A549 (cell line): ENCODE results near the gene UBAP2. TPM values are rescaled to one million over a fixed set of nuclear protein-coding genes. Genes with fewer than 3 reads are reported as not detected.

Experiments used
- ATAC-seq, 2 experiments: fragments of 200-7000 bp in 1 of 2; fragments of >200 bp in 1 of 2; cut with Nextera tagmentation in 1 of 2; cut with Tn5 transposase in 1 of 2; 3 replicates each; pipeline versions ENCODE4 v1.8.0 to v1.9.1; 2018 to 2020; ENCODE audit warnings: mild to moderate bottlenecking in 1 of 2, moderate library complexity in 1 of 2
- CTCF ChIA-PET: fragments of 300-600 bp; sonication (Branson Sonifier 250); formaldehyde crosslinking; extraction: SDS; loops from one replicate; lab custom pipeline; 2021; ENCODE audit warnings: antibody characterized with exemption, inconsistent platforms; lab: Yijun Ruan, JAX
- POLR2A ChIA-PET: fragments of 350-600 bp; formaldehyde crosslinking; extraction: SDS; loops from one replicate; lab custom pipeline; 2021; ENCODE audit warnings: antibody characterized with exemption, inconsistent platforms; lab: Yijun Ruan, JAX
- DNase-seq, 2 experiments: peaks; one replicate each; pipeline versions ENCODE4 v3.0.0 to v3.0.0-alpha.2; 2011 to 2016; ENCODE audit warnings: low read depth in 1 of 2, low spot score in 1 of 2
- FAIRE-seq: peaks from 2 replicates; lab custom pipeline; 2011; peaks lifted over from hg19 to GRCh38; lab: Jason Lieb, UNC
- H3K27ac ChIP-seq, 2 experiments: fragments of >200 bp; sonication (Bioruptor Twin); formaldehyde crosslinking; 3 replicates each; pipeline ENCODE4 v1.5.1; 2016 to 2017
- H3K4me1 ChIP-seq: fragments of >200 bp; sonication (Bioruptor Twin); formaldehyde crosslinking; 3 replicates; pipeline ENCODE4 v1.6.1; 2016
- H3K4me2 ChIP-seq: fragments of >200 bp; sonication (Bioruptor Twin); formaldehyde crosslinking; 3 replicates; pipeline ENCODE4 v1.6.1; 2016
- H3K4me3 ChIP-seq: fragments of >200 bp; sonication (Bioruptor Twin); formaldehyde crosslinking; 3 replicates; pipeline ENCODE4 v1.5.1; 2016
- H3K9me3 ChIP-seq: fragments of >200 bp; sonication (Bioruptor Twin); formaldehyde crosslinking; 3 replicates; pipeline ENCODE4 v1.6.1; 2016
- CBX2 ChIP-seq: fragments of 200-600 bp; sonication (generic); IDR thresholded peaks from 2 replicates; pipeline ENCODE4 v1.6.1; 2016; ENCODE audit warnings: low read depth, mild to moderate bottlenecking, borderline replicate concordance
- EHF ChIP-seq: fragments of 250-450 bp; sonication (Bioruptor Pico); IDR thresholded peaks from 2 replicates; pipeline ENCODE4 v1.5.0; 2020; ENCODE audit warnings: mild to moderate bottlenecking
- EP300 ChIP-seq, 2 experiments: fragments of >200 bp; sonication (Bioruptor Twin); formaldehyde crosslinking; IDR thresholded peaks; 2 replicates in 1 of 2; 3 replicates in 1 of 2; pipeline ENCODE4 v1.6.1; 2016 to 2017
- ESRRA ChIP-seq: fragments of 150-350 bp; IDR thresholded peaks from 2 replicates; pipeline ENCODE4 v1.6.1; 2014; ENCODE audit warnings: mild to moderate bottlenecking, low read length, borderline replicate concordance
- FOSL2 ChIP-seq, 2 experiments: fragments of 450-650 bp in 1 of 2; fragments of >200 bp in 1 of 2; sonication (Bioruptor Twin) in 1 of 2; formaldehyde crosslinking; IDR thresholded peaks; 2 replicates each; pipeline versions ENCODE4 v1.5.0 to v1.6.1; 2016 to 2020; ENCODE audit warnings: mild to moderate bottlenecking in 1 of 2, moderate library complexity in 1 of 2
- FOXS1 ChIP-seq: fragments of 250-450 bp; sonication (Bioruptor Pico); IDR thresholded peaks from 2 replicates; pipeline ENCODE4 v1.5.0; 2020; ENCODE audit warnings: mild to moderate bottlenecking, moderate library complexity
- HDAC2 ChIP-seq: fragments of 200-600 bp; sonication (generic); IDR thresholded peaks from 2 replicates; pipeline ENCODE4 v1.6.1; 2016
- HEYL ChIP-seq: fragments of 250-450 bp; sonication (Bioruptor Pico); IDR thresholded peaks from 2 replicates; pipeline ENCODE4 v1.8.0; 2021; ENCODE audit warnings: mild to moderate bottlenecking, moderate library complexity
- HOXB5 ChIP-seq: fragments of 250-450 bp; sonication (Bioruptor Pico); IDR thresholded peaks from 2 replicates; pipeline ENCODE4 v1.5.0; 2020; ENCODE audit warnings: mild to moderate bottlenecking, moderate library complexity
- MAZ ChIP-seq: fragments of 150-350 bp; IDR thresholded peaks from 2 replicates; pipeline ENCODE4 v1.6.1; 2014; ENCODE audit warnings: antibody characterized with exemption, low read depth, low read length, borderline replicate concordance
- NFE2L2 ChIP-seq: fragments of 150-350 bp; conservative IDR thresholded peaks from 2 replicates; pipeline ENCODE4 v1.6.1; 2014; ENCODE audit warnings: low read length
- PHF8 ChIP-seq: fragments of 200-600 bp; sonication (generic); IDR thresholded peaks from 2 replicates; pipeline ENCODE4 v1.6.1; 2016; ENCODE audit warnings: low read depth, mild to moderate bottlenecking, antibody characterized with exemption, moderate library complexity, borderline replicate concordance
- RAD21 ChIP-seq, 2 experiments: fragments of >200 bp in 1 of 2; sonication (Bioruptor Twin) in 1 of 2; formaldehyde crosslinking in 1 of 2; IDR thresholded peaks in 1 of 2; conservative IDR thresholded peaks in 1 of 2; 2 replicates in 1 of 2; 3 replicates in 1 of 2; pipeline ENCODE4 v1.6.1; 2012 to 2018; ENCODE audit warnings: inconsistent platforms in 1 of 2
- RNF2 ChIP-seq: fragments of 200-600 bp; sonication (generic); IDR thresholded peaks from 2 replicates; pipeline ENCODE4 v1.6.1; 2016; ENCODE audit warnings: low read depth, mild to moderate bottlenecking, antibody characterized with exemption, moderate library complexity, borderline replicate concordance
- SMC3 ChIP-seq: fragments of >200 bp; sonication (Bioruptor Twin); formaldehyde crosslinking; IDR thresholded peaks from 3 replicates; pipeline ENCODE4 v1.6.1; 2018; ENCODE audit warnings: inconsistent platforms
- SREBF2 ChIP-seq: fragments of 450-650 bp; IDR thresholded peaks from 2 replicates; pipeline ENCODE4 v1.6.1; 2014; ENCODE audit warnings: mild to moderate bottlenecking, moderate library complexity
- ZC3H11A ChIP-seq: fragments of 450-650 bp; IDR thresholded peaks from 2 replicates; pipeline ENCODE4 v1.6.1; 2014; ENCODE audit warnings: antibody characterized with exemption, mild to moderate bottlenecking
- WGBS: methylation state at CpG from one replicate; pipeline ENCODE4 v1.1.6; 2017; ENCODE audit errors: missing lambda C conversion rate; 5-methylcytosine and 5-hydroxymethylcytosine counted together
- polyA plus RNA-seq, 4 experiments: library from polyadenylated mRNA; depleted of rRNA in 3 of 4; stranded (reverse); fragments of >200 nt; fragmentation: RNase III in 1 of 4; extraction: RNeasy Plus Mini Kit Qiagen cat#74134 plus additional on column Dnase treatment in 1 of 4; gene quantifications; 2 replicates in 3 of 4; 3 replicates in 1 of 4; pipeline ENCODE4 v1.2.3, GENCODE V29; 2011 to 2017
- TF ChIP-seq, protein P1 (sequence below): fragments of 450-650 bp; IDR thresholded peaks from 2 replicates; pipeline ENCODE4 v1.6.1; 2014; ENCODE audit warnings: antibody characterized with exemption
- TF ChIP-seq, protein P2 (sequence below): IDR thresholded peaks from 2 replicates; pipeline ENCODE4 v1.6.1; 2012
- TF ChIP-seq, protein P3 (sequence below): fragments of 250-450 bp; sonication (Bioruptor Pico); IDR thresholded peaks from 2 replicates; pipeline ENCODE4 v1.5.0; 2021; ENCODE audit warnings: mild to moderate bottlenecking, moderate library complexity, borderline replicate concordance
- TF ChIP-seq, protein P4 (sequence below): IDR thresholded peaks from 2 replicates; pipeline ENCODE4 v1.6.1; 2012
- TF ChIP-seq, protein P5 (sequence below): fragments of >200 bp; sonication (Bioruptor Twin); formaldehyde crosslinking; IDR thresholded peaks from 2 replicates; pipeline ENCODE4 v1.6.1; 2016
- TF ChIP-seq, protein P6 (sequence below): fragments of 200-600 bp; sonication (generic); IDR thresholded peaks from 2 replicates; pipeline ENCODE4 v1.6.1; 2016; ENCODE audit warnings: antibody characterized with exemption, mild to moderate bottlenecking, moderate library complexity

The UBAP2 gene
- polyA plus RNA-seq, 2 of the 4 experiments (the other 2 are of a cell fraction), result 25.0 to 29.5 TPM

DNA sequence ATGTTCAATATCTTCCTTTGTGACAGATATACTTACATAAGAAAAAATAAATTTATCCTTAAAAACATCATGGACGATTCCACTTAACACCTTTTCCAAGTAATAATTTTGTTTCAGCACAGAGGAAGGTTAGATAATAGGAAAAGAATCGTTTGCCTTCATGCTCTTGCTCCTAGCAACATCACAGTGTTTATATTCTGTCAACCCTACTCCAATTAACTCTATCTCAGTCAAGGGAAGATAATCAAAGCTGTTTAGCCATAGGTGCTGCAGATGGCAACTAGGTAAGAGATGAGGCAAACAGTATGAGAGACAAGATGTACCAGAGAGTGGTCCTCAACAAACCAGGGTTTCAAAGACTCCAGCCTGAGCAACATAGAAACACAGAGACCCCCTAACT, 55.6 kb downstream of the UBAP2 start:
- CTCF ChIA-PET, result interaction anchor here (0.6 to 1.0 kb wide), 3 partner anchors 81 to 159 kb away, joined by 3 to 5 read pairs (median 3); no protein-coding TSS in a partner anchor

DNA sequence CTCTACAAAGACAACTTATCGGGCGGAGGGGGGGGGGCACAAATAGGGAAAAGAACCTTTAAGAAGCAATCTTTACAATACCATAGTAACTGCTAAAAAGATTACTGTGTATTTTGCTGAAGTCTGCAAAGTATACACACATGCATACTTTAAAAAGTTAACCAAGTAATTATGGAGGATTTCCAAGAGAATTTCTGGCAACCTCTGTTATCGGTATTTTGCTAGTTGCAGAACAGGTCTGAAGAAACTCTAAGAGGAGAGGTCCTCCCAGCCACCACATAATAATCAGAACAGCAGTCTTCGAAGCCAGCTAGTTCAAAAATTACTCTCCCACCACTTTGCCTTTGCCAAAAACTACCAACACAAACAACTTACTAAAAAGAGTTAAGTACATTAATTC, 56.1 kb downstream of the UBAP2 start:
- TF ChIP-seq NFE2L2, result no peak
- TF ChIP-seq RAD21 (conservative IDR thresholded peaks at IDR 0.05 in 1 of 2, IDR thresholded peaks at IDR 0.05 in 1 of 2), result no peak
- no peak for TF ChIP-seq ZC3H11A
- TF ChIP-seq HDAC2, result no peak
- TF ChIP-seq CBX2, result no peak
- TF ChIP-seq, protein P1, sequence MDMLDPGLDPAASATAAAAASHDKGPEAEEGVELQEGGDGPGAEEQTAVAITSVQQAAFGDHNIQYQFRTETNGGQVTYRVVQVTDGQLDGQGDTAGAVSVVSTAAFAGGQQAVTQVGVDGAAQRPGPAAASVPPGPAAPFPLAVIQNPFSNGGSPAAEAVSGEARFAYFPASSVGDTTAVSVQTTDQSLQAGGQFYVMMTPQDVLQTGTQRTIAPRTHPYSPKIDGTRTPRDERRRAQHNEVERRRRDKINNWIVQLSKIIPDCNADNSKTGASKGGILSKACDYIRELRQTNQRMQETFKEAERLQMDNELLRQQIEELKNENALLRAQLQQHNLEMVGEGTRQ, result no peak
- no peak for TF ChIP-seq MAZ
- TF ChIP-seq RNF2, result no peak
- no peak for TF ChIP-seq SMC3
- TF ChIP-seq, protein P2, sequence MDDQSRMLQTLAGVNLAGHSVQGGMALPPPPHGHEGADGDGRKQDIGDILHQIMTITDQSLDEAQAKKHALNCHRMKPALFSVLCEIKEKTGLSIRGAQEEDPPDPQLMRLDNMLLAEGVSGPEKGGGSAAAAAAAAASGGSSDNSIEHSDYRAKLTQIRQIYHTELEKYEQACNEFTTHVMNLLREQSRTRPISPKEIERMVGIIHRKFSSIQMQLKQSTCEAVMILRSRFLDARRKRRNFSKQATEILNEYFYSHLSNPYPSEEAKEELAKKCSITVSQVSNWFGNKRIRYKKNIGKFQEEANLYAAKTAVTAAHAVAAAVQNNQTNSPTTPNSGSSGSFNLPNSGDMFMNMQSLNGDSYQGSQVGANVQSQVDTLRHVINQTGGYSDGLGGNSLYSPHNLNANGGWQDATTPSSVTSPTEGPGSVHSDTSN, result no peak
- TF ChIP-seq HOXB5 (CRISPR knock-in tag), result no peak
- TF ChIP-seq, protein P3, sequence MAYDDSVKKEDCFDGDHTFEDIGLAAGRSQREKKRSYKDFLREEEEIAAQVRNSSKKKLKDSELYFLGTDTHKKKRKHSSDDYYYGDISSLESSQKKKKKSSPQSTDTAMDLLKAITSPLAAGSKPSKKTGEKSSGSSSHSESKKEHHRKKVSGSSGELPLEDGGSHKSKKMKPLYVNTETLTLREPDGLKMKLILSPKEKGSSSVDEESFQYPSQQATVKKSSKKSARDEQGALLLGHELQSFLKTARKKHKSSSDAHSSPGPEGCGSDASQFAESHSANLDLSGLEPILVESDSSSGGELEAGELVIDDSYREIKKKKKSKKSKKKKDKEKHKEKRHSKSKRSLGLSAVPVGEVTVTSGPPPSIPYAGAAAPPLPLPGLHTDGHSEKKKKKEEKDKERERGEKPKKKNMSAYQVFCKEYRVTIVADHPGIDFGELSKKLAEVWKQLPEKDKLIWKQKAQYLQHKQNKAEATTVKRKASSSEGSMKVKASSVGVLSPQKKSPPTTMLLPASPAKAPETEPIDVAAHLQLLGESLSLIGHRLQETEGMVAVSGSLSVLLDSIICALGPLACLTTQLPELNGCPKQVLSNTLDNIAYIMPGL (CRISPR knock-in tag), result no peak
- TF ChIP-seq PHF8, result no peak
- no peak for TF ChIP-seq FOSL2 (IDR thresholded peaks at IDR 0.05)
- no peak for TF ChIP-seq FOSL2 (CRISPR knock-in tag; IDR thresholded peaks at IDR 0.05)
- TF ChIP-seq, all 56 proteins: peak for 0
- ATAC-seq, result no peak
- Histone ChIP-seq H3K27ac (no peak overlapping the region), H3K4me3 (no peak overlapping the region), H3K4me1 (peaks cover 9% of the 10 kb centered on the region; the same call in 2 of the 3 replicates), H3K4me2 (no peak overlapping the region), H3K9me3 (no peaks in the 10 kb centered on the region)
- WGBS, result 93% methylated on average over 3 of the region's 4 CpGs
- no peak for DNase-seq
- ChIA-PET CTCF (interaction anchor here (1.0 kb wide), 1 partner anchor 82 kb away, joined by 5 read pairs; no protein-coding TSS in a partner anchor), POLR2A (no interaction called here)
- no peak for FAIRE-seq

More for the DNA sequence above, 55.6 kb downstream of the UBAP2 start:
- WGBS, result 70% methylated on average over 2 of the region's 2 CpGs
- no peak for TF ChIP-seq EP300 (IDR thresholded peaks at IDR 0.05)
- TF ChIP-seq, protein P4, sequence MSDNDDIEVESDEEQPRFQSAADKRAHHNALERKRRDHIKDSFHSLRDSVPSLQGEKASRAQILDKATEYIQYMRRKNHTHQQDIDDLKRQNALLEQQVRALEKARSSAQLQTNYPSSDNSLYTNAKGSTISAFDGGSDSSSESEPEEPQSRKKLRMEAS, result no peak
- TF ChIP-seq, protein P5, sequence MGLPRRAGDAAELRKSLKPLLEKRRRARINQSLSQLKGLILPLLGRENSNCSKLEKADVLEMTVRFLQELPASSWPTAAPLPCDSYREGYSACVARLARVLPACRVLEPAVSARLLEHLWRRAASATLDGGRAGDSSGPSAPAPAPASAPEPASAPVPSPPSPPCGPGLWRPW, result no peak
- TF ChIP-seq FOXS1, result no peak
- no peak for TF ChIP-seq SREBF2
- TF ChIP-seq, protein P6, sequence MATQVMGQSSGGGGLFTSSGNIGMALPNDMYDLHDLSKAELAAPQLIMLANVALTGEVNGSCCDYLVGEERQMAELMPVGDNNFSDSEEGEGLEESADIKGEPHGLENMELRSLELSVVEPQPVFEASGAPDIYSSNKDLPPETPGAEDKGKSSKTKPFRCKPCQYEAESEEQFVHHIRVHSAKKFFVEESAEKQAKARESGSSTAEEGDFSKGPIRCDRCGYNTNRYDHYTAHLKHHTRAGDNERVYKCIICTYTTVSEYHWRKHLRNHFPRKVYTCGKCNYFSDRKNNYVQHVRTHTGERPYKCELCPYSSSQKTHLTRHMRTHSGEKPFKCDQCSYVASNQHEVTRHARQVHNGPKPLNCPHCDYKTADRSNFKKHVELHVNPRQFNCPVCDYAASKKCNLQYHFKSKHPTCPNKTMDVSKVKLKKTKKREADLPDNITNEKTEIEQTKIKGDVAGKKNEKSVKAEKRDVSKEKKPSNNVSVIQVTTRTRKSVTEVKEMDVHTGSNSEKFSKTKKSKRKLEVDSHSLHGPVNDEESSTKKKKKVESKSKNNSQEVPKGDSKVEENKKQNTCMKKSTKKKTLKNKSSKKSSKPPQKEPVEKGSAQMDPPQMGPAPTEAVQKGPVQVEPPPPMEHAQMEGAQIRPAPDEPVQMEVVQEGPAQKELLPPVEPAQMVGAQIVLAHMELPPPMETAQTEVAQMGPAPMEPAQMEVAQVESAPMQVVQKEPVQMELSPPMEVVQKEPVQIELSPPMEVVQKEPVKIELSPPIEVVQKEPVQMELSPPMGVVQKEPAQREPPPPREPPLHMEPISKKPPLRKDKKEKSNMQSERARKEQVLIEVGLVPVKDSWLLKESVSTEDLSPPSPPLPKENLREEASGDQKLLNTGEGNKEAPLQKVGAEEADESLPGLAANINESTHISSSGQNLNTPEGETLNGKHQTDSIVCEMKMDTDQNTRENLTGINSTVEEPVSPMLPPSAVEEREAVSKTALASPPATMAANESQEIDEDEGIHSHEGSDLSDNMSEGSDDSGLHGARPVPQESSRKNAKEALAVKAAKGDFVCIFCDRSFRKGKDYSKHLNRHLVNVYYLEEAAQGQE, result no peak
- TF ChIP-seq, protein P3 (CRISPR knock-in tag), result no peak
- no peak for TF ChIP-seq EHF
- TF ChIP-seq HEYL (CRISPR knock-in tag), result no peak
- no peak for TF ChIP-seq ESRRA
- TF ChIP-seq, all 56 proteins: peak for 0
- Histone ChIP-seq H3K27ac (no peak overlapping the region), H3K4me3 (no peak overlapping the region), H3K4me1 (peaks cover 8% of the 10 kb centered on the region; the same call in 2 of the 3 replicates), H3K9me3 (no peaks in the 10 kb centered on the region), H3K4me2 (no peak overlapping the region)
- FAIRE-seq (no peak), DNase-seq (no peak), ATAC-seq (no peak)
- POLR2A ChIA-PET, result no interaction called here
